ENCODE measurements around the gene COBLL1. TPM values are rescaled to one million over a fixed set of nuclear protein-coding genes. Genes with fewer than 3 reads are reported as not detected.
"Not testable (repeated sequence)": the region's sequence is repeated elsewhere in the genome, so short reads cannot be mapped to it uniquely, and the experiment has no call there.

COBLL1 gene
- total RNA-seq, 1 donor from 2014 or later = 33.0 TPM

GRCh38 chr2:164761737-164762460 lies 79.7 kb downstream of the COBLL1 start:
- no peak for DNase-seq (ENCODE audit: low read depth)
- TF ChIP-seq CTCF (conservative IDR thresholded peaks at IDR 0.05; ENCODE audit: low read depth, low read length) = no peak
- H3K4me3 ChIP-seq (ENCODE audit: low read depth, low read length) = no peak overlapping the region

GRCh38 chr2:164761201-164761600 lies 80.4 kb downstream of the COBLL1 start:
- not testable (repeated sequence) for DNase-seq (ENCODE audit: low read depth)

GRCh38 chr2:164760179-164760578 lies 81.4 kb downstream of the COBLL1 start:
- DNase-seq (ENCODE audit: low read depth) = no peak
- H3K4me3 ChIP-seq (ENCODE audit: low read depth, low read length) = no peak overlapping the region
- TF ChIP-seq CTCF (conservative IDR thresholded peaks at IDR 0.05; ENCODE audit: low read depth, low read length) = no peak

More at GRCh38 chr2:164761201-164761600, 80.4 kb downstream of the COBLL1 start:
- H3K4me3 ChIP-seq (ENCODE audit: low read depth, low read length) = not testable (repeated sequence)

- TF ChIP-seq CTCF (conservative IDR thresholded peaks at IDR 0.05; ENCODE audit: low read depth, low read length) = no peak
- H3K4me3 ChIP-seq (ENCODE audit: low read depth, low read length) = no peak overlapping the region
- DNase-seq (ENCODE audit: low read depth) = no peak
These were observed 83.5 kb downstream of the COBLL1 start for GRCh38 chr2:164757934-164758695.

- H3K4me3 ChIP-seq (ENCODE audit: low read depth, low read length) = no peak overlapping the region
- DNase-seq (ENCODE audit: low read depth) = no peak
- TF ChIP-seq CTCF (conservative IDR thresholded peaks at IDR 0.05; ENCODE audit: low read depth, low read length) = no peak
These were observed 84.8 kb downstream of the COBLL1 start for GRCh38 chr2:164756773-164757172.

GRCh38 chr2:164755952-164756351 lies 85.7 kb downstream of the COBLL1 start:
- TF ChIP-seq CTCF (conservative IDR thresholded peaks at IDR 0.05; ENCODE audit: low read depth, low read length) = no peak
- DNase-seq (ENCODE audit: low read depth) = no peak
- H3K4me3 ChIP-seq (ENCODE audit: low read depth, low read length) = no peak overlapping the region

- H3K4me3 ChIP-seq (ENCODE audit: low read depth, low read length) = no peak overlapping the region
- no peak for TF ChIP-seq CTCF (conservative IDR thresholded peaks at IDR 0.05; ENCODE audit: low read depth, low read length)
- no peak for DNase-seq (ENCODE audit: low read depth)
These were observed 87.2 kb downstream of the COBLL1 start for GRCh38 chr2:164754157-164755093.

Data from epithelial cell of proximal tubule (primary cell).